Activated CD8-positive, alpha-beta memory T cell treated with anti-CD3 and anti-CD28 coated beads for 36 hours (primary cell): ENCODE data around the gene SLC28A1. TPM values are rescaled to one million over a fixed set of nuclear protein-coding genes. Genes with fewer than 3 reads are reported as not detected.

ENCODE experiments used
- CTCF ChIA-PET: fragments of 350-600 bp; sonication (Branson Sonifier 250); formaldehyde crosslinking; loops from one replicate; lab custom pipeline; 2021; ENCODE audit warnings: antibody characterized with exemption; lab: Charles Lee
- POLR2A ChIA-PET: fragments of 350-600 bp; sonication (Branson Sonifier 250); formaldehyde crosslinking; loops from one replicate; lab custom pipeline; 2021; ENCODE audit warnings: antibody characterized with exemption; lab: Charles Lee
- total RNA-seq, 2 experiments: library from RNA; stranded (reverse); gene quantifications; one replicate each; pipeline ENCODE4 v1.2.3, GENCODE V29; 2021

Gene SLC28A1
- total RNA-seq, 2 experiments from 2014 or later: not detected

GRCh38 chr15:84949043-84949442, 64.6 kb downstream of the SLC28A1 start:
- CTCF ChIA-PET: interaction anchor here (0.6 kb wide), 1 partner anchor 34 kb away, joined by 3 read pairs; no protein-coding TSS in a partner anchor
- POLR2A ChIA-PET: no interaction called here

GRCh38 chr15:84949845-84950569, 65.5 kb downstream of the SLC28A1 start:
- POLR2A ChIA-PET: no interaction called here
- CTCF ChIA-PET: interaction anchor here (0.6 to 1.1 kb wide), 2 partner anchors 12 to 22 kb away, joined by 3 read pairs; no protein-coding TSS in a partner anchor

- CTCF ChIA-PET: interaction anchor here (1.1 kb wide), 1 partner anchor 11 kb away, joined by 3 read pairs; no protein-coding TSS in a partner anchor
- POLR2A ChIA-PET: no interaction called here
Observed at GRCh38 chr15:84950570-84951111, 66.2 kb downstream of the SLC28A1 start.

- CTCF ChIA-PET: no interaction called here
- POLR2A ChIA-PET: no interaction called here
Observed at GRCh38 chr15:84951736-84952135, 67.3 kb downstream of the SLC28A1 start.

- ChIA-PET CTCF (interaction anchor here (1.4 kb wide), 1 partner anchor 23 kb away, joined by 4 read pairs; no protein-coding TSS in a partner anchor), POLR2A (no interaction called here)
Observed at GRCh38 chr15:84953136-84953535, 68.7 kb downstream of the SLC28A1 start.

- ChIA-PET POLR2A (no interaction called here), CTCF (interaction anchor here (1.4 kb wide), 1 partner anchor 24 kb away, joined by 4 read pairs; no protein-coding TSS in a partner anchor)
Observed at GRCh38 chr15:84953726-84954125, 69.3 kb downstream of the SLC28A1 start.

- CTCF ChIA-PET: interaction anchor here (0.8 kb wide), 1 partner anchor 91 kb away, joined by 3 read pairs; no protein-coding TSS in a partner anchor
- POLR2A ChIA-PET: no interaction called here
Observed at GRCh38 chr15:84955089-84955848, 70.8 kb downstream of the SLC28A1 start.

GRCh38 chr15:84956199-84956598, 71.7 kb downstream of the SLC28A1 start:
- ChIA-PET POLR2A (no interaction called here), CTCF (no interaction called here)

- POLR2A ChIA-PET: no interaction called here
- CTCF ChIA-PET: no interaction called here
Observed at GRCh38 chr15:84960391-84961113, 76.1 kb downstream of the SLC28A1 start.

- ChIA-PET CTCF (interaction anchor here (0.8 kb wide), 1 partner anchor 10 kb away, joined by 3 read pairs; no protein-coding TSS in a partner anchor), POLR2A (no interaction called here)
Observed at GRCh38 chr15:84961114-84961452, 76.6 kb downstream of the SLC28A1 start.

GRCh38 chr15:84961707-84962106, 77.2 kb downstream of the SLC28A1 start:
- ChIA-PET CTCF (interaction anchor here (0.8 kb wide), 1 partner anchor 11 kb away, joined by 3 read pairs; no protein-coding TSS in a partner anchor), POLR2A (no interaction called here)

- POLR2A ChIA-PET: no interaction called here
- CTCF ChIA-PET: no interaction called here
Observed at GRCh38 chr15:84962955-84963354, 78.5 kb downstream of the SLC28A1 start.

GRCh38 chr15:84967380-84967779, 82.9 kb downstream of the SLC28A1 start:
- CTCF ChIA-PET: interaction anchor here (1.0 kb wide), 1 partner anchor 22 kb away, joined by 4 read pairs; no protein-coding TSS in a partner anchor
- POLR2A ChIA-PET: no interaction called here

- CTCF ChIA-PET: no interaction called here
- POLR2A ChIA-PET: no interaction called here
Observed at GRCh38 chr15:84968301-84968700, 83.8 kb downstream of the SLC28A1 start.

- POLR2A ChIA-PET: no interaction called here
- CTCF ChIA-PET: no interaction called here
Observed at GRCh38 chr15:84969257-84969656, 84.8 kb downstream of the SLC28A1 start.

- CTCF ChIA-PET: no interaction called here
Observed at GRCh38 chr15:84970843-84971242, 86.4 kb downstream of the SLC28A1 start.

GRCh38 chr15:84973492-84974460, 89.3 kb downstream of the SLC28A1 start:
- CTCF ChIA-PET: no interaction called here

More at GRCh38 chr15:84970843-84971242, 86.4 kb downstream of the SLC28A1 start:
- POLR2A ChIA-PET: no interaction called here

GRCh38 chr15:84975871-84976351, 91.4 kb downstream of the SLC28A1 start:
- CTCF ChIA-PET: interaction anchor here (1.2 kb wide), 1 partner anchor 371 kb away, joined by 4 read pairs; no protein-coding TSS in a partner anchor

More at GRCh38 chr15:84973492-84974460, 89.3 kb downstream of the SLC28A1 start:
- POLR2A ChIA-PET: no interaction called here

More at GRCh38 chr15:84975871-84976351, 91.4 kb downstream of the SLC28A1 start:
- POLR2A ChIA-PET: no interaction called here
